Uterus (tissue), 4 donors: ENCODE data around the gene KHK. TPM values are rescaled to one million over a fixed set of nuclear protein-coding genes. Genes with fewer than 3 reads are reported as not detected.
"Not testable (repeated sequence)": the region's sequence is repeated elsewhere in the genome, so short reads cannot be mapped to it uniquely, and the experiment has no call there.

Experiments used
- DNase-seq, 2 donors: peaks; one replicate each; pipeline ENCODE4 v3.0.0-alpha.2; 2019 to 2020
- H3K27ac ChIP-seq, 2 donors: fragments of 200-600 bp; sonication (generic); 1 replicate in 1 of 2; 2 replicates in 1 of 2; pipeline ENCODE4 v1.5.1; 2016 to 2018
- H3K27me3 ChIP-seq, 2 donors: fragments of 200-600 bp; sonication (generic); one replicate each; pipeline ENCODE4 v1.5.1; 2018 to 2019; ENCODE audit warnings: control low read depth in 1 of 2
- H3K36me3 ChIP-seq, 2 donors: fragments of 200-600 bp; sonication (generic); one replicate each; pipeline ENCODE4 v1.5.1; 2019; ENCODE audit warnings: control low read depth in 1 of 2
- H3K4me1 ChIP-seq, 2 donors: fragments of 200-600 bp; sonication (generic); one replicate each; pipeline ENCODE4 v1.5.1; 2018 to 2019; ENCODE audit warnings: control low read depth in 1 of 2
- H3K4me3 ChIP-seq, 2 donors: fragments of 200-600 bp; sonication (generic); 1 replicate in 1 of 2; 2 replicates in 1 of 2; pipeline ENCODE4 v1.5.1; 2018 to 2019; ENCODE audit warnings: mild to moderate bottlenecking in 1 of 2
- H3K9me3 ChIP-seq, 2 donors: fragments of 200-600 bp; sonication (generic); one replicate each; pipeline ENCODE4 v1.5.1; 2019; ENCODE audit warnings: control low read depth in 1 of 2
- POLR2A ChIP-seq, 2 donors: fragments of 450-650 bp; IDR thresholded peaks; one replicate each; pipeline ENCODE4 v1.6.1; 2016; ENCODE audit warnings: antibody characterized with exemption in 2 of 2, mild to moderate bottlenecking in 1 of 2, moderate library complexity in 1 of 2
- intact Hi-C: fragments of 100-400 bp; cut with DNase I; formaldehyde crosslinking; loops from one replicate; pipeline ENCODE4 v1.15.1; 2023; ENCODE audit warnings: low total_unique reads
- total RNA-seq, 4 donors: library from RNA; depleted of rRNA in 3 of 4; stranded (reverse); fragments of >200 nt in 3 of 4; gene quantifications; one replicate each; pipeline versions ENCODE4 v1.1.0 to v1.2.4, GENCODE V29; 2014 to 2023
- TF ChIP-seq, protein P1 (sequence below), 4 experiments: fragments of 200-600 bp in 2 of 4; fragments of 450-650 bp in 2 of 4; sonication (generic) in 2 of 4; IDR thresholded peaks; one replicate each; pipeline ENCODE4 v1.5.1; 2016 to 2019; ENCODE audit warnings: antibody characterized with exemption in 4 of 4, mild to moderate bottlenecking in 2 of 4, moderate library complexity in 1 of 4
- donor health status: DM: yes; HTN: yes; CAD: no.

The KHK gene
- total RNA-seq, 4 donors from 2014 or later, result 1.0 to 21.6 (median 5.4) TPM

GRCh38 chr2:27073782-27074181, 12.8 kb upstream of the KHK start:
- Histone ChIP-seq H3K36me3 (no peaks in the 10 kb centered on the region), H3K27me3 (no peaks in the 10 kb centered on the region), H3K9me3 (no peaks in the 10 kb centered on the region), H3K4me1 (peaks cover 7 to 9% of the 10 kb centered on the region in 2 donors), H3K27ac (peak overlapping the region; percentile 95 to 98), H3K4me3 (no peak overlapping the region)
- no peak for TF ChIP-seq POLR2A (IDR thresholded peaks at IDR 0.05)
- TF ChIP-seq, protein P1, sequence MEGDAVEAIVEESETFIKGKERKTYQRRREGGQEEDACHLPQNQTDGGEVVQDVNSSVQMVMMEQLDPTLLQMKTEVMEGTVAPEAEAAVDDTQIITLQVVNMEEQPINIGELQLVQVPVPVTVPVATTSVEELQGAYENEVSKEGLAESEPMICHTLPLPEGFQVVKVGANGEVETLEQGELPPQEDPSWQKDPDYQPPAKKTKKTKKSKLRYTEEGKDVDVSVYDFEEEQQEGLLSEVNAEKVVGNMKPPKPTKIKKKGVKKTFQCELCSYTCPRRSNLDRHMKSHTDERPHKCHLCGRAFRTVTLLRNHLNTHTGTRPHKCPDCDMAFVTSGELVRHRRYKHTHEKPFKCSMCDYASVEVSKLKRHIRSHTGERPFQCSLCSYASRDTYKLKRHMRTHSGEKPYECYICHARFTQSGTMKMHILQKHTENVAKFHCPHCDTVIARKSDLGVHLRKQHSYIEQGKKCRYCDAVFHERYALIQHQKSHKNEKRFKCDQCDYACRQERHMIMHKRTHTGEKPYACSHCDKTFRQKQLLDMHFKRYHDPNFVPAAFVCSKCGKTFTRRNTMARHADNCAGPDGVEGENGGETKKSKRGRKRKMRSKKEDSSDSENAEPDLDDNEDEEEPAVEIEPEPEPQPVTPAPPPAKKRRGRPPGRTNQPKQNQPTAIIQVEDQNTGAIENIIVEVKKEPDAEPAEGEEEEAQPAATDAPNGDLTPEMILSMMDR (IDR thresholded peaks at IDR 0.05), result no peak
- no peak for DNase-seq
- intact Hi-C loops, result no loop called here

DNA sequence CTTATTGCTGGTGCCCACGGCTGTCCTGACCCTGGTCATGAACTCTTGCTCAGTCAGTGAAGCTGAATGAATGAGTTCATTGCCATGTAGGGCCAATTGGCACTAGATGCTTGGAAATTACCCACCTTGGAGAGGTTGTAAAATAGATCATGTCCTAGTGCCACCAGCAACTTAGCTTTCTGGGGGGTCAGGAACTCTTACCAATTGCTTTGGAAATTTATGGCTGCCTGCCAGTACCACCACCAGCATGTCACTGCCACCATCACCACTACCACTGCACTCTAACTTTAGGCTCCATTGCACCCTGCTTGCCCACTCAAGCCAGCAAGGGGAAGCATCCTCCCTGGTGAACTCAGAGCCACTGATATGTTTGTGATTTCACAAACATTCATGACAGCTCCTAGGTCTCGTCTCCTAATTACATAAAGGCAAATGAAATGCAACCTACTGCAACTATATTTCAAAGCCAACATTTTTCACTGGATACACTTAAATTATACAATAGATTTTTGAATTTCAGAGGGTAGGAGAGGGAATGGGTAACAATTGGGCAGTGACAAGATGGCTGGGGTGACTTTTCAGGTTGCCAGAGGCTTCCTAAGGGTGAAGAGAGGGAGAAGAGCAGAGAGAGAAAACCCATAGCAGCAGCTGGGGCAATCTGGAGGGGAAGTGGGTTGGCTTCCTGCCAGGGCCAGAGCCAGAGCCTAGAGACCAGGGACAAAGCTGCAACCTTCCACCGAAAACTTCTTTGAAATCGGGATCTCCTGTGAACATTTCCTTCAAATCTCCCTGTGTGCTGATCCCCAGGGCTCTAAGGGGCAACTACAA, 11.6 kb upstream of the KHK start:
- TF ChIP-seq, protein P1 (IDR thresholded peaks at IDR 0.05), result no peak
- no peak for TF ChIP-seq POLR2A (IDR thresholded peaks at IDR 0.05)
- no peak overlapping the region for H3K4me3 ChIP-seq
- H3K36me3 ChIP-seq, result no peaks in the 10 kb centered on the region
- peaks cover 3 to 6% of the 10 kb centered on the region in 2 donors for H3K4me1 ChIP-seq
- peak overlapping the region; percentile 95 to 98 for H3K27ac ChIP-seq
- H3K9me3 ChIP-seq, result no peaks in the 10 kb centered on the region
- H3K27me3 ChIP-seq, result no peaks in the 10 kb centered on the region
- DNase-seq, result peak; percentile 46 to 48
- intact Hi-C loops, result no loop called here

GRCh38 chr2:27075566-27075871, 11.1 kb upstream of the KHK start:
- H3K9me3 ChIP-seq, intact Hi-C loops, H3K4me3 ChIP-seq, DNase-seq, H3K4me1 ChIP-seq, H3K27me3 ChIP-seq, H3K36me3 ChIP-seq: not testable (repeated sequence)
- peak overlapping the region; percentile 95 to 98 for H3K27ac ChIP-seq

DNA sequence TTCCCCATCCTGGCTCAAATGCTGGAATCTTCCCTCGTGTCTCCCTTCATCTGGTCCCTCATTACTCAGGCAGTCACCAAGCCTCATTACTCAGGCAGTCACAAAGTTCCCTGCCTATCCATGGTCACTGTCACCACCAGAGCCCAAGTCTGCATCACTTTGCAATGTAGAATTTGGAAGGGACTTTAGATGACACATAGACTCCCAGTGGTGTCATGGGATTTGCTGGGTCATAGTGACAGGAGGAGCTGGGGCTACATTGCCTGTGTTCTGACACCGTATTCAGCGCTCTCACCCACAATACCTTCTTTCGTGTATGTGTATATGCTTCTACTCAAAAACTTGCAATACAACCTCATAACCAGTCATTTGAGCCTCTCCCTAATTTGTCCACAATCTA, 10.2 kb upstream of the KHK start:
- Histone ChIP-seq H3K4me1 (peaks cover under 1 to 4% of the 10 kb centered on the region in 2 donors), H3K27me3 (no peaks in the 10 kb centered on the region), H3K36me3 (no peaks in the 10 kb centered on the region), H3K27ac (peak overlapping the region; percentile 92 to 98), H3K9me3 (no peaks in the 10 kb centered on the region), H3K4me3 (no peak overlapping the region)
- no peak for DNase-seq
- TF ChIP-seq, protein P1 (IDR thresholded peaks at IDR 0.05), result no peak
- no peak for TF ChIP-seq POLR2A (IDR thresholded peaks at IDR 0.05)
- intact Hi-C loops, result no loop called here

GRCh38 chr2:27077231-27077630, 9.3 kb upstream of the KHK start:
- Histone ChIP-seq H3K4me3 (no peak overlapping the region), H3K4me1 (peaks cover 5 to 9% of the 10 kb centered on the region in 2 donors), H3K27ac (peak overlapping the region; percentile 92 to 98), H3K36me3 (no peaks in the 10 kb centered on the region), H3K27me3 (no peaks in the 10 kb centered on the region), H3K9me3 (no peaks in the 10 kb centered on the region)
- DNase-seq, result no peak
- intact Hi-C loops, result no loop called here
- no peak for TF ChIP-seq POLR2A (IDR thresholded peaks at IDR 0.05)
- TF ChIP-seq, protein P1 (IDR thresholded peaks at IDR 0.05), result no peak
